Stimulated activated CD8-positive, alpha-beta memory T cell treated with anti-CD3 and anti-CD28 coated beads, Interleukin-7, amount 100 ng/mL, for 1 hour (primary cell): Measurements from ENCODE around the gene RSPRY1.

ENCODE experiments used
- DNase-seq, 2 donors: peaks; one replicate each; pipeline ENCODE4 v3.0.0-alpha.2; 2020; ENCODE audit warnings: low read depth in 2 of 2

RSPRY1 gene

GRCh38 chr16:57152096-57153093, 33.7 kb upstream of the RSPRY1 start:
- DNase-seq, result no peak

DNA sequence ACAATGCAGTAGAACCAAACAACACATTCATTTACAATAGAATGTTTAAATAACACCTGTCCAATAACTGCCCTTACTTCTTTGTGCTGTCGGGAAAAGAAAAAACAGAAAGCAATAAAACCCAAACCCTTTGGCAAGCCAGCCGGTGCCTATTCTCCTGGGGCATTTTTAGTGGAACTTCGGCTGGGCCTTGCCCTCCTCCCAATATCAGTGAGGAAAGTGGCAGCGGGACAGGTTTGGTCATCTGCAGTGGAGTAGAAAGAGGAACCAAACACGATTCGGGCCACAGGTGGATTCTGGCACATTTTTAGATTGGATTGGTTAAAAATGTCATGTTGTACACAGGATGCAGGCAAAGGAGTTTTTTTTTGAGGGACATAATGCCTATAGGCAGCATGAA, 32.3 kb upstream of the RSPRY1 start:
- no peak for DNase-seq

- no peak for DNase-seq
Observed at GRCh38 chr16:57155702-57156350, 30.3 kb upstream of the RSPRY1 start.

GRCh38 chr16:57156351-57156703, 29.8 kb upstream of the RSPRY1 start:
- no peak for DNase-seq

DNA sequence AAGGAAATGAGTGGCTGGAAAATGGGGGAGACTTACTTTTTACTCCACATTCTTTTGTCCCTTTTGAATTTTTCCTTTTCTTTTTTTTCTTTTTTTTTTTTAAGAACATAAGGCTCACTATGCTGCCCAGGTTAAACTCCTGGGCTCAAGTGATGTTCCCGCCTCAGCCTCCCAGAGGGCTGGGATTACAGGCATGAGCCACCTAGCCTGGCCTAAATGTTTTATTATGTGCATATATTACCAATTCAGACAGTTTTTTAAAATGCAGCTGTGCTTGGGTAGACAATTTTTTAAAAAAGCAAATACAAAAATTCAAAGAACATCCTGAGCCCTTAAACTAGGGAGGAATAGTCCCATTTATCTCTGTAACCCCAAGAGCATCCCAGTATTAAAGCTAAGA, 28.6 kb upstream of the RSPRY1 start:
- no peak for DNase-seq

DNA sequence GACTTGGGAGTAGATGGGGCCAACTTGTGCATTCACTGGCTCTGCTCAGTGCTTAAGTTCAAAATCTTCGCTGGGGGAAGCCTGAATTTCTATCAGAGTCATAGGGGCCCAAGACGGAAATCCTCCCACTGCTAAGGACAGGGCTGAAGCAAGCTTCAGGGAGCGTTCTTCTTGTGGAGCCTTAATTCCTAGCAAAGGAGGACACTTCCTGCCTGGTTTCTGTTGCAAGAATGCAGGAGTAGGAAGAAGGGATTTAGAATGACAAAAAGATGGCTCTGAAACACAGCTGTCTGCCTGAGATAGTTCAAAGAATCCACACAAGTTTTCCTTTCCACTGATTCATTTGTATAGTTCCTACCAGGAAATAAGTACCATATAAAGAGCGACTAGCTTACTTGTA, 26.7 kb upstream of the RSPRY1 start:
- DNase-seq, result no peak

DNA sequence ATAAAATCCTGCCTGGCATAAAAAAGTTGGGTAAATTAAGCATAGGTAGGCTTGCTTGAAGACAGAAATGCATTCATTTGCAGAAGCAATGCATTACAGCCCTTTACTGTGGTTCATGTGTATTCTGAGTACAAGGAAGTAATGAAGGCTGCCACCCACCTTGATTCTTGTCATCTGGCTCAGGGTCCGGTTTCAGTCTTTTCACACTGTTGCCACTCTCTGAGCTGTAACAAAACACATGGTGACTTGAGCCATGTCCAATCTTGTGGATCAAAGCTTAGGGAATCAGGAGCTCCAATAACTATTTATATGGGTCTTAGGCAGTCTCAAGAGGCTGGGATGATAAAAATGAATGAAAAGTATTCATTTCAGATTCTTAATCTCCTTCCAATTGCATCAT, 22.3 kb upstream of the RSPRY1 start:
- DNase-seq, result no peak

DNA sequence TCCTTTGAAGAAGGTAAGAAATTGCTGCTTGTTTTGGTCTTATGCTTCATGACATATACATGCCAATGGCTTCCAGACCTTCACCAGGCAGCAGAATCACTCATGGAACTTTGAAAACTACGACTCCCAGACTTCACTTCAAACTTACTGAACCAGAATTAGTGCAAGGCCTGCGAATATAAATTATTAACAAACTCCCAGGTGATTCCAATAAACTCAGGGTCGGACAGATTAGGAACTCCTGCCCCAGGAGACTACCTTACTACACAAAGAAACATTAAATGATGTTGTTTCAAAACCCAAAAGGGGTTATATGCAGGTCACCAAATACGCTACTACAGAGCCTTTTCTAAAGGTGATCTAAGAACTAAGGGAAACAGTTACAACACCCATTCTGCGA, 20.6 kb upstream of the RSPRY1 start:
- no peak for DNase-seq

GRCh38 chr16:57165938-57166337, 20.2 kb upstream of the RSPRY1 start:
- no peak for DNase-seq

GRCh38 chr16:57166451-57166850, 19.7 kb upstream of the RSPRY1 start:
- DNase-seq, result no peak

DNA sequence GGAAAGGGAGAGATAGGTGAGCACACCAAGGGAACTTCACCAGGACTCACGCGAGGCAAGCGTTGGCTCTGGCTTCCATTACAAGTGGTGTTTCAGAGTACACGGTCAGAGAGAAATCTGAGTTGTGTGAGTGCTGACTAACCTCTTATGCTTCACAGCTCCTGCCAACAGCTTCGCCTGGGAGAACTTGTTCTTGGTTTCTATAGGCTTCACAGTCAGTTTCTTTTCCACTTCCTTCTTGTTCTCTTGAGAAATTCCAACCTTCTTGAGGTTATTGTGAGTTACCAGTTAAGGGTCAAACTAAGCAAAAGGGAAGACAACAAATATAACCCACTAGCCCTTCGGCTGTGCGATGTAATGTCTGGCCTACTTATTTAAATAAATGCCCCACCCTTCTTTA, 19.2 kb upstream of the RSPRY1 start:
- DNase-seq, result no peak

DNA sequence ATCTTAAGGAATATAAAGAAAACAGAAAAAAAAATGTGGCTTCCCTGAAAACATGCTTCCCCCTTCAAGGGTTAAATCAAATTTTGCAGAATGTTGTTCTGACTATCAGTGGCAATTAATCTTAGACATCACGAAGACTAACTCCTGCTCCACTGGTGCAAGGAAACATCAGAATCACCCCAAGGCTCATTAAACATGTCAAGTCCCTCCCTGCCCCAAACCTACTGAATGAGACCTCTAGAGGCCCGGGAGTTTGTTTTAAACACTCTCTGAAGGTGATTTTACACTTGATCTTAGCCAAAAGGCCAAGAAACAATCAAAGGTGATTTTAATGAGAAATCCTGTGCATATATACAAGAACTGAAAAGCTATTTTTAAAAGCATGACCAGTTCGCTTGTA, 18.6 kb upstream of the RSPRY1 start:
- no peak for DNase-seq

GRCh38 chr16:57167953-57168352, 18.2 kb upstream of the RSPRY1 start:
- DNase-seq, result no peak

DNA sequence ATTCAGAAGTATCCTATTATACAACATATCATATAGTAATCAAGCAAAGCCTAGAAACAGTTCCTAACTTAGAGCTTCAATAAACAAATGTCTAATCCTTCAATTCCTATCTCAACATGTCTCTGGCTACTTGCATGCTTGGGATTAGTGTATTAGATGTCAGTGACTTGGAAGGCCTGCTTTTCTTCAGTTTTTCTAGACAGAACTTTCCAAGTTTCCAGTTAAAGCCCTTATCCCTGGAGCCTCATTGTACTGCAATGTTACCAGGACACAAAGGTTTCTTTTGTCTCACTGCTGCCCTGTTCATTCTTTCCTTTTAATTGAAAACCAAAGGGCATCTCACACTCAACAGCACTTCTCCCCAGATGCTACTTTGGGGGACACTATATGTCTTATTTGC, 16.8 kb upstream of the RSPRY1 start:
- no peak for DNase-seq

DNA sequence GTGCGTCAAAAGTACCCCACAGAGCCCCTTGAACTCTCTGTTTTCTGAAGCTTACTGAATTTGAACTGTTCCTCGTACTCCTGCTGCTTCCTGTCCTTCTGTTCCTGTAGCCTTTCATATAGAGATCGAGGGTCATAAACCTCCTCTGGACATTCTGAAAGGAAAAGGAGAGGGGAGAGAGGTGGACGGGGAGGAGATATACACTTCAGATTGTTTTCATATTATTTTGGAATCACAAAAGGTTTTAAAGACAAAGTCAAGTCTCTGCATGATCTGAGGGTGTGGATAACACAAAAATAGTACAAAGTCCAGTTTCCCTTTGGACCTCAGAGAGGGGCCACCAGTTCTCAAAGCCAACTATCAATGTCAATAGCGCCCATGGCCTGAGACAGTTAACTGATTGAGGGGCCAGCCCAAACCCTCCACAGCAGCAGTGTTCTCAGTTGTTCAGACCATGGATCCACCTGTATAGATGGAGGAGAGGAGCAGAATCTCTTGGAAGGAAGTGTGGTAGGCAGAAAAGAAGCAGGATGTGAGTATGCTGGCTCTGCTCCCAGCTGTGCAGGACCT, 13.3 kb upstream of the RSPRY1 start:
- no peak for DNase-seq

DNA sequence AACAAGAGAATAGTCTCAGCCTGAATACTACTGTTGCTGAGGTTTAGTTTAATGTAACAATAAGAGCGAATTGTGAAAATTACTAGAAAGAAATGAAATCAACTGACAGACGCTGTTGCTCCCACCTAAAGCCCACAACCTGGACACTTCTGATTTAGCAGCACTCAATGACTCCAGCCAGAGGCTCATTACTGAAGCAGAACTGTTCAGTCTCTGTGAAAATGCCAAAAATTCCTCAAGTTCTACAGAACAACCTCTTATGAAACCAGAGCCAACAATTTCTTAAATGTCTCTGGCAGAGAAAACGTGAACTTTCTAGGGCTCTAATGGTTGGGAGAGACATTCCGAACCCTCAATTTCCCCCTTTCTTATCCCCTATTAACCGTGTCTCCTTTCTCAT, 10.2 kb upstream of the RSPRY1 start:
- no peak for DNase-seq

DNA sequence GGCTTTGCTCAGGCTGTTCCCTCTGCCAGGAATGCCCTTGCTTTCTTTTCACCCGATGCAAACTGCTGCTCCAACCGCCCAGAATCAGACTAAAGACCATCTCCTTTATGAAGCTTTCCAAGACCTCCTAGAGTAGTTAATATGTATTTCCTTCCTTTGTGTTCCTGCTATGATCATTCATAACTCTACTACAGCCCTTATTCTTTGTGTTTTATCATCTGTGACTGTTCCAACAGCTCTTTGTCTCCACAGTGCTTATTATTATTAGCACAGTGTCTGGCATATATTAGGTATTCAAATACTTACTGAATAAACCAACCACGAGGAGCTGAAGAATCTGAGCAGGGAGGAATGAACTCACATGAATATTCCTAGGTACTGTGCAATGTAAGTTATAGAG, 7.9 kb upstream of the RSPRY1 start:
- no peak for DNase-seq

GRCh38 chr16:57178793-57179212, 7.3 kb upstream of the RSPRY1 start:
- DNase-seq, result no peak

GRCh38 chr16:57179215-57179828, 6.8 kb upstream of the RSPRY1 start:
- no peak for DNase-seq

DNA sequence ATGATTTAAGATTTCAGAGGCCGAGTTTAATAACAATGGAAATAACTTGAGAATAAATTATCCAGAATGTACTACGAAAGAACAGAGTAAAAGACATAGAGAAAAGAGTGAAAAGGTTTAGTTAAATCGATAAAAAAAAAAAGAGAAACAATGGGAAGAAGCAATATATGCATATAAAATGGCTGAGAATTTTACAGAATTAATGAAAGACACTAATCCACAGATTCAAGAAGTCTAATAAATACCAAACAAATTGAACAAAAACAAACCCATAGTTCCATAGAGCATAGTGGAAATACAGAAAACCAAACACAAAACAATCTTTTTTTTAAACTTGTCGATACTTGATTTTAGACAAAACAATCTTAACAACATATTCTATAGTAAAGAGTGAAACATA, 2.0 kb upstream of the RSPRY1 start:
- DNase-seq, result no peak

- no peak for DNase-seq
Observed at GRCh38 chr16:57184887-57185445, 1.2 kb upstream of the RSPRY1 start.

GRCh38 chr16:57185446-57185944, 634 bp upstream of the RSPRY1 start:
- DNase-seq, result no peak
